GM19099 (cell line): ENCODE data around the gene PSMG4.

Experiments
- POLR2A ChIP-seq: IDR thresholded peaks from 3 replicates; pipeline ENCODE4 v1.6.1; 2011; ENCODE audit warnings: low read depth; ENCODE audit not compliant: insufficient read length; ENCODE audit errors: extremely low read depth

PSMG4 gene

DNA sequence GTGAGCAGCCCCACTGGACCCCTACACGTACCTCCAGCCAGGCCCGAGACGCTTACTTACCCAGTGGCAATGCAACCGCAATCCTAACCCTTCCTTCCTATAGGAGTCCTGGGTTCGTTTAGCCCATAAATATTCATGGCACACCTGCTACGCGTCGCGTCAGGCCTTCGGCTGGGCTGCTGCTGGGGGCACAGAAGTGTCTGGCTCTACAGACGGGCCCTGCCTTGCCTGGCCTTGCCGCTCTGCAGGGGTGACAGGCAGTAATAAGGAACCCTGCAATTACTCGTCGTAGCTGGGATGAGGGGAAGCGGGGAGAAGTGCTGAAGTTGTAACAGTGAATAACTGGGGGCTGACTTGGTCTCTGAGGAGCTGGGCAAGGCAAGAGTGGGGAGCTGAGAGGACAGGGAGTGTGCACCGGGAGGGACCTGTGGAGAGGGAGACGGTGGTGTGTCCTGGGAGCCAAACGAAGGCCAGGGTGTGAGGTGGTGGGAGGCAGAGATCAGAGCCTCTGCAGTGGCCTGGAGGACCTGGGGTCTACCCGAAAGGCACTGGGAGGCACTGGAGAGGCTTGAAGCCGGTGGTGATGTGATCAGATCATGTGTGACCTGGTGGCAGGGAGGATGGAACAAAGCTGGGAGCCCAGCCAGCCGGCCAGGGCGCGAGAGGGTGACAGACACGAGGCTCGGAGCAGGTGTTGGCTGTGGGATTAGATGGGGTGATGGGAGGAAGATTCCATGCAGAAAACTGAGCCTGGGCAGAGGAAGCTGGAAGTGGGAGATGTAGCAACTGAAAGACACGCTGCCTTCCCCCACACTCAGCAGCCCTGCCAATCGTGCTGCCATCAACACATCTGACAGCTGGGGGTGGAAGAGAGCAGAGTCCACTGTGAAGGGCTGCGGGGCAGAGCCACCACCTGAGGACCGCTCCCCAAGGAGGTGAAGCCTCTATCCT is 36.4 kb downstream of the PSMG4 start:
- TF ChIP-seq POLR2A = no peak

- no peak for TF ChIP-seq POLR2A
Observed at GRCh38 chr6:3296078-3296477, 37.3 kb downstream of the PSMG4 start.

DNA sequence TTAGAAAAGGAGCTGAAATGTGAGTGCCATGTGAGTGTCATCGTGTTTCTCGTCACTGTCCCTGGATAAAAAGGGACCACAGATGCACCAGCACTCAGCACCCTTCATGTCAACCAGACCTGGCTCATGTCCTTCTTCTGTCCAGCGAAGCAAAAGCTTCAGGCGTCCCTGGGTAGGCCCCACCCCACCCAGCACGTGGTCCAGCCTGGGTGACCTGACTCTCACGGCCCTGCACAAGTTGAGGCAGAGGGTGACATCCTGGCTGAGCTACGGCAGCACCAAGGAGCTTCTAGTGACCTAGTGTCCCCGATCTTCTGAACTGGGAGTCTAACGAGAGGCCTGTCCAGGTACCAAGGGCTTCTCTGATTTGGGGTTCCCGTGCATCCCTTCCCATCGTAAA is 37.8 kb downstream of the PSMG4 start:
- TF ChIP-seq POLR2A = no peak

- no peak for TF ChIP-seq POLR2A
Observed at GRCh38 chr6:3297006-3297405, 38.3 kb downstream of the PSMG4 start.

DNA sequence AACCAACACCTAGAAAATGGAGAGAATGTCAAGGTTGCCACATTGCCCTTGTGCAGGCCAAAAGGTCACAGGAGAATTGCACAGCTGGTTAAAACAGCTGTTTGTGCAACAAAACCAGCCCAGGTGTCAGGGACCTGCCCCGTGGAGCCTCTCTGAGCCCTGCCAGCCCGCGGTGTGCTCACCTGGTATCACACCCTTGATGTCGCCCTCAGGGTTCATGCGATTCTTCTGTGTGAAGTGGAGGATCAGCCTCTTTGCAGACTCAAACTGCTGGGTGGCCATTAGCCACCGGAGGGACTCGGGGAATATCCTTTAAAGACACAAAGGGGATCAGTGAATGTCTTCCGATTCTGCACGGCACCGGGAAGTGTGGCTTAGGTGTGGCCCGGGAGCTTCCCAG is 39.2 kb downstream of the PSMG4 start:
- no peak for TF ChIP-seq POLR2A

- no peak for TF ChIP-seq POLR2A
Observed at GRCh38 chr6:3299221-3299620, 40.5 kb downstream of the PSMG4 start.

DNA sequence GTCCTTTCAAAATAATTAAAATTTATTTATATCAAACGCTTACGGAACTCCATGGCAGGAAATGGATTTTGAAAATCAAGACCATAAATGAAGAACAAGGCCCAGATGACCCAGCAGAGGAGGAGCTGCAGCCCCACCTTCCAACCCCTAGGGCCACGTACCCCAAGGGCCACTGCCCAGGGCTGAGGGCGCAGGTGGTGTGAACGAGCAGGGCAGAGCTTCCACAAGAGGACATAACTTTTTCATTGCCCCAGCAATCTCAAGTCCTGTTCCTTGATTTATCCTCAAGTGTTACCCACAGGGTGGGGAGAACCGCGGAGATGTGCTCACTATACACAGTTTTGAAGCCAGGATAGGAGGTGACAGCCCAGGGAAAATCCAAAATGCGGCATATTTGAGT is 42.8 kb downstream of the PSMG4 start:
- no peak for TF ChIP-seq POLR2A

DNA sequence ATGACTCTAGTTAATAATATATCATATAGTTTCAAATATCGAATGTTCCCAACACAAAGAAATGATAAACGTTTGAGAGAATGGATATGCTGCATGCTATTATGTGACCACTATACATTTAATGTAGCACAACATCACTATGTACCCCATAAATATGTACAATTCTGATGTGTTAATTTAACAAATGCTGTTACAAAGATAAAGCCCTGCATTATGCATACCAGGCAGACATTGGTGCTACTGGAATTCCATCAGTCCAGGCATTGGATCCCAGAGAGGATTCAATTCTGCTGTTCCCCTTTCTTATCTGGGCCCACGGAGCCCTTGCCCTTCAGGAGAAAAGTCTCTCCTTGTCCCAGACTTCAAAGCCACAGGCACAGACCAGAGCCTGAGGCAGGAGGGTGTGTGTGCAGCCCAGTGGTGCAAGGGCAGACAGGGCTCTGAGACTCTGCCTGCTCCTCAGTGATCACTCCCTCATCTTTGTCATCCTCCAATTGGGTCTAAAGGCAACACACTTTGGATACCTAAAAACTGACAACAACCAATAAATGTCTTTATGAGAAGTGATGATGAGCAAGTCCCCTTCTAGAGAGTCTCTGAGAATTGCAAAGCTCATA is 45.2 kb downstream of the PSMG4 start:
- TF ChIP-seq POLR2A = no peak

- TF ChIP-seq POLR2A = no peak
Observed at GRCh38 chr6:3304500-3305215, 45.9 kb downstream of the PSMG4 start.

- no peak for TF ChIP-seq POLR2A
Observed at GRCh38 chr6:3305216-3305565, 46.4 kb downstream of the PSMG4 start.

- no peak for TF ChIP-seq POLR2A
Observed at GRCh38 chr6:3305831-3306230, 47.1 kb downstream of the PSMG4 start.

GRCh38 chr6:3306848-3307247 is 48.1 kb downstream of the PSMG4 start:
- no peak for TF ChIP-seq POLR2A

GRCh38 chr6:3307436-3307835 is 48.7 kb downstream of the PSMG4 start:
- TF ChIP-seq POLR2A = no peak

GRCh38 chr6:3308106-3308505 is 49.4 kb downstream of the PSMG4 start:
- no peak for TF ChIP-seq POLR2A

GRCh38 chr6:3309391-3310050 is 50.8 kb downstream of the PSMG4 start:
- no peak for TF ChIP-seq POLR2A

DNA sequence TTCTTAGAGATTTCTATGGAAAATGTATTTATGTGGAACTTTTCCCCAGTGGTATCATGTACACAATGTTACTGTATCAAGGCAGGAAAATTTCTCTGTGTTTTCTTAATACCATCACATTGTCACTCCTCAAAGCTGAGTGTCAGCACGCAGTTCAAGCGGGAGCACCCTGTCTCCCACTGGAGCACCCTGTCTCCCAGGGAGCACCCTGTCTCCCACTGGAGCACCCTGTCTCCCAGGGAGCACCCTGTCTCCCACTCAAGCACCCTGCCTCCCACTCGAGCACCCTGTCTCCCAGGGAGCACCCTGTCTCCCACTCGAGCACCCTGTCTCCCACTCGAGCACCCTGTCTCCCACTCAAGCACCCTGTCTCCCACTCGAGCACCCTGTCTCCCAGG is 51.3 kb downstream of the PSMG4 start:
- no peak for TF ChIP-seq POLR2A

- TF ChIP-seq POLR2A = no peak
Observed at GRCh38 chr6:3310703-3311102, 52.0 kb downstream of the PSMG4 start.
